Endothelial cell of umbilical vein (primary cell): Measurements from ENCODE around the gene PKNOX2. TPM values are rescaled to one million over a fixed set of nuclear protein-coding genes. Genes with fewer than 3 reads are reported as not detected.

Experiments used
- BruUV-seq: library from RNA; stranded (reverse); fragments of 400-500 nt; replicated peaks from 2 replicates; lab custom pipeline; 2021; lab: Mats Ljungman, UMichigan
- CTCF ChIA-PET: fragments of 300-600, 350-600 bp; sonication (Branson Sonifier 250); formaldehyde crosslinking; loops from one replicate; lab custom pipeline; 2021; ENCODE audit warnings: antibody characterized with exemption, inconsistent platforms; lab: Charles Lee
- POLR2A ChIA-PET: fragments of 300-600, 350-600 bp; sonication (Branson Sonifier 250); formaldehyde crosslinking; loops from one replicate; lab custom pipeline; 2021; ENCODE audit warnings: antibody characterized with exemption, inconsistent platforms; lab: Charles Lee
- DNase-seq: peaks from one replicate; pipeline ENCODE4 v3.0.0-alpha.2; 2011; ENCODE audit warnings: low read depth, low spot score
- FAIRE-seq: peaks from 2 replicates; lab custom pipeline; 2011; peaks lifted over from hg19 to GRCh38; lab: Jason Lieb, UNC
- H2AFZ ChIP-seq: 2 replicates; pipeline ENCODE4 v1.6.0; 2012; ENCODE audit warnings: low read depth, low read length, control low read depth, inconsistent platforms
- H3K27ac ChIP-seq: 2 replicates; pipeline ENCODE4 v1.5.1; 2011; ENCODE audit warnings: low read depth, mild to moderate bottlenecking, control low read depth, low read length, moderate library complexity; ENCODE audit not compliant: insufficient read depth
- H3K27me3 ChIP-seq, 2 experiments: 2 replicates each; pipeline versions ENCODE4 v1.6.0 to v1.6.1; 2011; ENCODE audit warnings: low read length in 2 of 2, mixed read lengths in 1 of 2; ENCODE audit not compliant: control insufficient read depth in 2 of 2, insufficient read depth in 2 of 2
- H3K36me3 ChIP-seq, 2 experiments: 2 replicates in 1 of 2; 3 replicates in 1 of 2; pipeline ENCODE4 v1.5.1; 2011; ENCODE audit warnings: low read length in 2 of 2, mild to moderate bottlenecking in 1 of 2, moderate library complexity in 1 of 2; ENCODE audit not compliant: control insufficient read depth in 2 of 2, insufficient read depth in 2 of 2; ENCODE audit errors: extremely low read depth in 1 of 2
- H3K4me1 ChIP-seq: 3 replicates; pipeline ENCODE4 v1.5.1; 2011; ENCODE audit warnings: mild to moderate bottlenecking, low read length; ENCODE audit not compliant: control insufficient read depth, insufficient read depth; ENCODE audit errors: extremely low read depth
- H3K4me2 ChIP-seq: 2 replicates; pipeline ENCODE4 v1.6.1; 2011; ENCODE audit warnings: low read length, control low read depth, mixed read lengths; ENCODE audit not compliant: insufficient read depth
- H3K4me3 ChIP-seq, 3 experiments: fragments of 200-600 bp in 1 of 3; sonication (generic), shearing (Covaris generic) in 1 of 3; replicated peaks in 1 of 3; 2 replicates each; pipeline ENCODE4 v1.5.1; 2011 to 2016; ENCODE audit warnings: control low read depth in 3 of 3, low read length in 3 of 3, mild to moderate bottlenecking in 2 of 3, inconsistent platforms in 1 of 3, low read depth in 1 of 3, moderate library complexity in 1 of 3; ENCODE audit not compliant: insufficient read depth in 1 of 3
- H3K79me2 ChIP-seq: 2 replicates; pipeline ENCODE4 v1.6.0; 2012; ENCODE audit warnings: low read length, inconsistent platforms; ENCODE audit not compliant: control insufficient read depth, insufficient read depth
- H3K9ac ChIP-seq: replicated peaks from 2 replicates; pipeline ENCODE3; 2011; ENCODE audit warnings: low read length, control low read depth; ENCODE audit not compliant: insufficient read depth; ENCODE audit errors: extremely low read depth
- H3K9me1 ChIP-seq: replicated peaks from 3 replicates; pipeline ENCODE4 v1.6.0; 2011; ENCODE audit warnings: mild to moderate bottlenecking, low read length; ENCODE audit not compliant: control insufficient read depth, insufficient read depth; ENCODE audit errors: extremely low read depth
- H3K9me3 ChIP-seq: replicated peaks from 2 replicates; pipeline ENCODE4 v1.5.1; 2012; ENCODE audit warnings: low read length, inconsistent platforms; ENCODE audit not compliant: control insufficient read depth, insufficient read depth
- H4K20me1 ChIP-seq: replicated peaks from 2 replicates; pipeline ENCODE3; 2011; ENCODE audit warnings: mild to moderate bottlenecking, low read length; ENCODE audit not compliant: control insufficient read depth, insufficient read depth; ENCODE audit errors: extremely low read depth
- EZH2 ChIP-seq: IDR thresholded peaks from 2 replicates; pipeline ENCODE4 v1.6.1; 2012; ENCODE audit warnings: borderline replicate concordance, low read depth, mild to moderate bottlenecking, moderate library complexity, low read length, inconsistent platforms; ENCODE audit not compliant: severe bottlenecking
- FOS ChIP-seq: IDR thresholded peaks from 2 replicates; pipeline ENCODE4 v1.6.1; 2011; ENCODE audit warnings: mild to moderate bottlenecking, low read length, moderate library complexity, borderline replicate concordance; ENCODE audit not compliant: insufficient read depth
- GATA2 ChIP-seq: IDR thresholded peaks from 2 replicates; pipeline ENCODE4 v1.7.0; 2011; ENCODE audit warnings: low read depth, mild to moderate bottlenecking, moderate library complexity, mixed read lengths, low read length; ENCODE audit not compliant: insufficient read length, insufficient read depth
- POLR2AphosphoS5 ChIP-seq: IDR thresholded peaks from 2 replicates; pipeline ENCODE4 v1.6.1; 2012; ENCODE audit warnings: low read depth, mild to moderate bottlenecking, control low read depth, low read length, moderate library complexity; ENCODE audit not compliant: insufficient read depth
- dilution Hi-C: fragments of 300-500 bp; cut with MboI; formaldehyde crosslinking; loops from one replicate; pipeline ENCODE4 v1.15.0; 2019; ENCODE audit warnings: low sequenced_read_pairs; ENCODE audit not compliant: extremely low pct_ligation_motif_present
- intact Hi-C: fragments of 100-400 bp; cut with micrococcal nuclease; formaldehyde crosslinking; loops from one replicate; pipeline ENCODE4 v1.10.0; 2022
- polyA plus RNA-seq, 4 experiments: library from polyadenylated mRNA; depleted of rRNA in 3 of 4; stranded (reverse) in 3 of 4; unstranded in 1 of 4; fragments of >200 nt; gene quantifications; 2 replicates each; pipeline versions ENCODE4 v1.2.1 to v1.2.3, GENCODE V29; 2011 to 2012; ENCODE audit warnings: missing spikeins in 1 of 4
- total RNA-seq: library from RNA; stranded (reverse); gene quantifications from 2 replicates; pipeline ENCODE4 v1.2.3, GENCODE V29; 2021
- TF ChIP-seq, protein P1 (sequence below), 2 donors: IDR thresholded peaks; 1 replicate in 1 of 2; 2 replicates in 1 of 2; pipeline ENCODE4 v1.5.1; 2011; ENCODE audit warnings: low read length in 2 of 2, mild to moderate bottlenecking in 2 of 2, moderate library complexity in 2 of 2, control low read depth in 1 of 2, inconsistent platforms in 1 of 2, low read depth in 1 of 2; ENCODE audit not compliant: insufficient read depth in 1 of 2; ENCODE audit errors: extremely low read depth in 1 of 2

Gene PKNOX2
- total and polyA plus RNA-seq, 2 donors (not counting 3 experiments of a cell fraction or from before 2014, with no cell fraction given), result 0.11 to 0.91 TPM

DNA sequence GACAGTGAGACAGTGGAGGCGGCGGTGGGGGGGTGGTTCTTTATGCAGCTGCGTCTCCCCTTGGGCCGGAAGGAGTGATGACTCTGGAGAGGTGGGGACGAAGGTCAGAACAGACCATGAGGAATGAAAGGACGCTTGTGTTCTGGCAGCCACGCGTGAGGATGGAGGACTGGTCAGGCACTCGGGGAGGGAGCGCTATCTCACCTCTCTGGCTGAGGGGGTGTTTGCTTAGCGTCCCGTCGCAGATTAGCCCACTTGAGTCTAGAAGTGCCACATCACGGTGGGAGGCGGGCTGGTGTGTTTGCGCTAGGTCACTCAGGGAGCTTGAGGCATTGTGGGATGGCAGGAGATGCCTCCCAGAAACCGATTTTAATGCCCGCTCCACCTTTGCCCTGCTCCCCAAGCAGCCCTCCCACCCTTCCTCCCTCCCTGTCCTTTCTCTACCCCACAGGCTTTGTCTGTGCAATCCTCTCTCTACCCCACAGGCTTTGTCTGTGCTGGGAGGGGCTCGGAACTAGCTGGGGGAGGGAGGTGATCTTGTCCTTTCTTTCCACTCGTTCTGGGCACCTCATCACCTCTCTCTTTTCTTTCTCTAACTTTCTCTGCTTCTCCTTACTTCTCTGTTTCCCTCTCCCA lies 97.8 kb downstream of the PKNOX2 start:
- Histone ChIP-seq H3K9me3 (no peaks in the 10 kb centered on the region), H3K27me3 (peaks cover 16 to 31% of the 10 kb centered on the region in 2 experiments), H3K4me2 (no peak overlapping the region), H3K4me1 (no peaks in the 10 kb centered on the region), H3K4me3 (no peak overlapping the region), H3K27ac (no peak overlapping the region), H3K9ac (no peak overlapping the region), H2AFZ (no peak overlapping the region), H3K79me2 (no peaks in the 10 kb centered on the region), H3K36me3 (no peaks in the 10 kb centered on the region), H4K20me1 (no peaks in the 10 kb centered on the region), H3K9me1 (no peaks in the 10 kb centered on the region)
- TF ChIP-seq EZH2, result peak; percentile 21
- TF ChIP-seq FOS, result no peak
- TF ChIP-seq GATA2, result no peak
- no peak for TF ChIP-seq POLR2AphosphoS5
- intact Hi-C loops (loop anchor here (5.0 kb wide), 1 partner anchor 85 kb away; no protein-coding TSS in a partner anchor), dilution Hi-C loops (no loop called here)
- ChIA-PET CTCF (no interaction called here), POLR2A (no interaction called here)
- no peak for DNase-seq
- no peak for FAIRE-seq
- no TSS peak for BruUV-seq

DNA sequence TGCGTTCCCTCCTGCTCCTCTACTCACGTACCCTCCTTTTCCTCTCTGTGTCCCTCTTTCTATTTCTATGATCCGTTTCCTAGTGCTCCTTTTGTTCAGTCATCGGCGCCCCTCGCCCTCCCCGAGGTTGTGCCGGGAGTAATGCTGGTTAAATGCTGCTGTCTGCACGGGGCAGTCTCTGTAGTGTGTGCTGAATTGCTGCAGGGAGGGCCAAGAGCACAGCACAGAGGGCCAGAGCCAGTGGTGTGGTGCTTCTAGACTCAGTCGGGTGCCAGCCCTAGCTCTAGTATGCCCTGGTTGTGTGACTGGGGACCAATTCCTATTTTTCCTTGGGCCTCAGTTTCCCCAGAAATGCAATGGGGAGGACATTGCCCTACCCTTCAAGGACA lies 98.3 kb downstream of the PKNOX2 start:
- Histone ChIP-seq H3K79me2 (no peaks in the 10 kb centered on the region), H3K4me1 (no peaks in the 10 kb centered on the region), H3K36me3 (no peaks in the 10 kb centered on the region), H3K27me3 (peaks cover 16 to 29% of the 10 kb centered on the region in 2 experiments), H2AFZ (no peak overlapping the region), H3K4me2 (no peak overlapping the region), H3K9me1 (no peaks in the 10 kb centered on the region), H3K9me3 (no peaks in the 10 kb centered on the region), H3K4me3 (no peak overlapping the region), H4K20me1 (no peaks in the 10 kb centered on the region), H3K27ac (no peak overlapping the region), H3K9ac (no peak overlapping the region)
- FAIRE-seq, result no peak
- ChIA-PET POLR2A (no interaction called here), CTCF (interaction anchor here (1.8 kb wide), 1 partner anchor 83 kb away, joined by 12 read pairs; no protein-coding TSS in a partner anchor)
- TF ChIP-seq, protein P1, sequence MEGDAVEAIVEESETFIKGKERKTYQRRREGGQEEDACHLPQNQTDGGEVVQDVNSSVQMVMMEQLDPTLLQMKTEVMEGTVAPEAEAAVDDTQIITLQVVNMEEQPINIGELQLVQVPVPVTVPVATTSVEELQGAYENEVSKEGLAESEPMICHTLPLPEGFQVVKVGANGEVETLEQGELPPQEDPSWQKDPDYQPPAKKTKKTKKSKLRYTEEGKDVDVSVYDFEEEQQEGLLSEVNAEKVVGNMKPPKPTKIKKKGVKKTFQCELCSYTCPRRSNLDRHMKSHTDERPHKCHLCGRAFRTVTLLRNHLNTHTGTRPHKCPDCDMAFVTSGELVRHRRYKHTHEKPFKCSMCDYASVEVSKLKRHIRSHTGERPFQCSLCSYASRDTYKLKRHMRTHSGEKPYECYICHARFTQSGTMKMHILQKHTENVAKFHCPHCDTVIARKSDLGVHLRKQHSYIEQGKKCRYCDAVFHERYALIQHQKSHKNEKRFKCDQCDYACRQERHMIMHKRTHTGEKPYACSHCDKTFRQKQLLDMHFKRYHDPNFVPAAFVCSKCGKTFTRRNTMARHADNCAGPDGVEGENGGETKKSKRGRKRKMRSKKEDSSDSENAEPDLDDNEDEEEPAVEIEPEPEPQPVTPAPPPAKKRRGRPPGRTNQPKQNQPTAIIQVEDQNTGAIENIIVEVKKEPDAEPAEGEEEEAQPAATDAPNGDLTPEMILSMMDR (IDR thresholded peaks at IDR 0.05; ENCODE audit: extremely low read depth in 1 of 2, insufficient read depth in 1 of 2, low read depth in 1 of 2, low read length in 2 of 2), result no peak
- BruUV-seq, result no TSS peak
- DNase-seq, result no peak
- dilution Hi-C loops (no loop called here), intact Hi-C loops (loop anchor here (5.0 kb wide), 1 partner anchor 84 kb away; no protein-coding TSS in a partner anchor)
